Fibroblast of mammary gland (primary cell): ENCODE data around the gene TTC33.

Source experiments
- DNase-seq: peaks from one replicate; pipeline ENCODE4 v3.0.0-alpha.2; 2010; ENCODE audit warnings: low read depth
- H3K4me3 ChIP-seq: 2 replicates; pipeline ENCODE4 v1.5.1; 2011; ENCODE audit warnings: low read depth, mild to moderate bottlenecking, low read length, moderate library complexity; ENCODE audit not compliant: control insufficient read depth
- CTCF ChIP-seq: conservative IDR thresholded peaks from 2 replicates; pipeline ENCODE4 v1.5.1; 2011; ENCODE audit warnings: low read depth, low read length, inconsistent platforms; ENCODE audit not compliant: control insufficient read depth, insufficient read depth

The TTC33 gene

DNA sequence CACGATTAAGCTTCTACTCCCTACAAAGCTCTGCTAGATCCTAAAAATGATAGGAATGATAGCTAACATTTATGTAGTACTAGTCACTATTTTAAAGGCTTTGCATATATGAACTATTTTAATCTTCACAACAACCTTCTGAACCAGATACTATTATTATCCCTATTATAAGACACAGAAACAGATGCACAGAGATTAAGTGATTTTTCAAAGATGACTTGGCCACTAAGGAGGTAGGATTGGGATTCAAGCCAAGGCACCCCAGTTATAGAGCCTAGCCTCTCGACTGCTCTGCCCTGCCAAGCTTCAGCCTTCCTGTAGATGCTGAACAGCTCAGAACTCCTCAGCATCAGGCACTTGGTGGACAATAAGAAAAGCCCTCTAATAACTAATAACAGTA lies 277.0 kb downstream of the TTC33 start:
- no peak for TF ChIP-seq CTCF
- no peak for DNase-seq
- no peak overlapping the region for H3K4me3 ChIP-seq

- DNase-seq, result peak; percentile 56
- H3K4me3 ChIP-seq, result no peak overlapping the region
- no peak for TF ChIP-seq CTCF
Measured at GRCh38 chr5:40477856-40478546, 277.8 kb downstream of the TTC33 start.

- DNase-seq, result peak; percentile 59
- H3K4me3 ChIP-seq, result no peak overlapping the region
- no peak for TF ChIP-seq CTCF
Measured at GRCh38 chr5:40475561-40475960, 280.2 kb downstream of the TTC33 start.

DNA sequence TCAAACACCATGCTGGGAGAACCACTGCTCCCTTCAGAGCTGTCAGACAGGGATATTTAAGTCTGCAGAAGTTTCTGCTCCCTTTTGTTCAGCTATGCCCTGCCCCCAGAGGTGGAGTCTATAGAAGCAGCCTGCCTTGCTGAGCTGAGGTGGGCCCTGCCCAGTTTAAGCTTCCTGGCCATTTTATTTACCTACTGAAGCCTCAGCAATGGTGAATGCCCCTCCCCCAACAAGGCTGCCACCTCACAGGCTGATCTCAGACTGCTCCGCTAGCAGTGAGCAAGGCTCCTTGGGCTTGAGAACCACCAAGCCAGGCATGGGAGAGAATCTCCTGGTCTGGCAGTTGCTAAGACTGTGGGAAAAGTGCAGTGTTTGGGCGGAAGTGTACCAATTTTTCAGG lies 281.5 kb downstream of the TTC33 start:
- H3K4me3 ChIP-seq, result no peak overlapping the region
- no peak for DNase-seq
- no peak for TF ChIP-seq CTCF

DNA sequence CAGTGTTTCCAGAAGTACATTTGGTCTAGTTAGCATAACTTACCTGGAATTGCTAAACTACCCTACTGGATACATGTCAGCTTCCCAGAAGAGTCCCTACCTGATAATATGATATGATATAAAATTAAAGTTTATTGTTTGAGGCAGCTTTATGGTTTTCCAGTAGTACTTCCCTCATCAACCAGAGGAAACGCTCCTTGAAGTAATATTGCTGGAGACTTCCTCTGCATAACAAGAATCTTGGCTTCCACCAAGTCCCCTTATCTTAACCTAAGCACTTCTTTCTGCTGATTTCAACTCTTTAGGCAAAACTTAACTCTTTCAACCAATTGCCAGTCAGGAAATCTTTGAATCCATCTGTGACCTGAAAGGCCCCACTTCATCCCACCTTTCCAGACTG lies 290.3 kb downstream of the TTC33 start:
- TF ChIP-seq CTCF, result no peak
- no peak for DNase-seq
- H3K4me3 ChIP-seq, result no peak overlapping the region

DNA sequence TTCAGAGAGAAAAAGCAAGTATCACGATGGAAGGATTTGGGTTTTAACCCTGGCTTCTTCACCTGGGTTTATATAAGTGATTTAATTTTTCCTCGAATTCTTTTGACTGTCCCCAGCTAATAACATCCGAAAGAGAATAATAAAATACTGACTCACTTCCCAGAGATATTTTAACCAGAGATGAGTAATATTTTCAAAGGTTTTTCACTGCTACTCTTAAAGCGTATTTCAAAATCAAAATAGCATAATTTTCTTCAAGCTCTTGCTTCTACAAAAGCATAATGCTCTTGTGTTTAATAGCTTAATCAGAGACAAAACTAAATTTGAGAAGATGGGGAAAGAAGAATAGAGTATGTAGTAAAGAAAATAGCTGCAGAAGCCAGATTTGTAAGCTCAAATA lies 291.2 kb downstream of the TTC33 start:
- peak; percentile 28 for DNase-seq
- no peak for TF ChIP-seq CTCF
- H3K4me3 ChIP-seq, result no peak overlapping the region
